Measurements from ENCODE around the gene RBP7.
"Not testable (repeated sequence)": the region's sequence is repeated elsewhere in the genome, so short reads cannot be mapped to it uniquely, and the experiment has no call there.

The RBP7 gene

GRCh38 chr1:9990944-9991343 is 6.1 kb upstream of the RBP7 start:
- H3K27me3 ChIP-seq (ENCODE audit: insufficient read depth, poor library complexity, severe bottlenecking): no peaks in the 10 kb centered on the region
- peak; percentile 21 to 70 for DNase-seq (ENCODE audit: low read depth in 1 of 2, low spot score in 1 of 2)

GRCh38 chr1:9992910-9993309 is 4.1 kb upstream of the RBP7 start:
- peaks cover 10% of the 10 kb centered on the region for H3K27me3 ChIP-seq (ENCODE audit: insufficient read depth, poor library complexity, severe bottlenecking)
- no peak overlapping the region for H3K4me3 ChIP-seq (replicated peaks; ENCODE audit: insufficient read depth, low read length)
- H3K27ac ChIP-seq (replicated peaks): no peak overlapping the region
- DNase-seq (ENCODE audit: low read depth in 1 of 2, low spot score in 1 of 2): peak in 1 of 2 experiments; percentile 14
- TF ChIP-seq SPI1 (IDR thresholded peaks at IDR 0.05; ENCODE audit: borderline replicate concordance, low read depth): peak; percentile 71; the same call in 1 of the 2 replicates
- no peak for TF ChIP-seq POLR2AphosphoS5 (IDR thresholded peaks at IDR 0.05; ENCODE audit: low read depth)

More at GRCh38 chr1:9990944-9991343, 6.1 kb upstream of the RBP7 start:
- H3K4me3 ChIP-seq (replicated peaks; ENCODE audit: insufficient read depth, low read length): no peak overlapping the region
- H3K27ac ChIP-seq (replicated peaks): peak overlapping the region; percentile 46
- TF ChIP-seq SPI1 (IDR thresholded peaks at IDR 0.05; ENCODE audit: borderline replicate concordance, low read depth): no peak
- TF ChIP-seq CTCF (IDR thresholded peaks at IDR 0.05; ENCODE audit: insufficient read depth, low read length): no peak
- TF ChIP-seq REST (IDR thresholded peaks at IDR 0.05; ENCODE audit: insufficient replicate concordance, low read depth): no peak

GRCh38 chr1:9993561-9994075 is 3.4 kb upstream of the RBP7 start:
- Histone ChIP-seq H3K4me3 (replicated peaks; ENCODE audit: insufficient read depth, low read length) (no peak overlapping the region), H3K27me3 (ENCODE audit: insufficient read depth, poor library complexity, severe bottlenecking) (peaks cover 13% of the 10 kb centered on the region), H3K27ac (replicated peaks) (no peak overlapping the region)
- DNase-seq (ENCODE audit: low read depth in 1 of 2, low spot score in 1 of 2): no peak
- TF ChIP-seq CTCF (IDR thresholded peaks at IDR 0.05; ENCODE audit: insufficient read depth, low read length) (no peak), SPI1 (IDR thresholded peaks at IDR 0.05; ENCODE audit: borderline replicate concordance, low read depth) (no peak), POLR2AphosphoS5 (IDR thresholded peaks at IDR 0.05; ENCODE audit: low read depth) (no peak)

- TF ChIP-seq CTCF (IDR thresholded peaks at IDR 0.05; ENCODE audit: insufficient read depth, low read length): no peak
- no peak for TF ChIP-seq REST (IDR thresholded peaks at IDR 0.05; ENCODE audit: insufficient replicate concordance, low read depth)
- no peak for TF ChIP-seq SPI1 (IDR thresholded peaks at IDR 0.05; ENCODE audit: borderline replicate concordance, low read depth)
- TF ChIP-seq GABPA (IDR thresholded peaks at IDR 0.05; ENCODE audit: low read depth): no peak
- no peak for TF ChIP-seq POLR2AphosphoS5 (IDR thresholded peaks at IDR 0.05; ENCODE audit: low read depth)
- Histone ChIP-seq H3K27ac (replicated peaks) (no peak overlapping the region), H3K4me3 (replicated peaks; ENCODE audit: insufficient read depth, low read length) (no peak overlapping the region), H3K27me3 (ENCODE audit: insufficient read depth, poor library complexity, severe bottlenecking) (peaks cover 13% of the 10 kb centered on the region)
- no peak for DNase-seq (ENCODE audit: low read depth in 1 of 2, low spot score in 1 of 2)
Observed at GRCh38 chr1:10001016-10001665, 4.1 kb downstream of the RBP7 start.

GRCh38 chr1:10005248-10005647 is 8.2 kb downstream of the RBP7 start:
- not testable (repeated sequence) for H3K4me3 ChIP-seq (replicated peaks; ENCODE audit: insufficient read depth, low read length); H3K27ac ChIP-seq (replicated peaks); H3K27me3 ChIP-seq (ENCODE audit: insufficient read depth, poor library complexity, severe bottlenecking); DNase-seq (ENCODE audit: low read depth in 1 of 2, low spot score in 1 of 2)
